DMS79 treated with DMSO at 0.1 percent for 48 hours (cell line): ENCODE measurements around the gene SEZ6L2.

Source experiments
- DNase-seq: peaks from one replicate; lab custom pipeline; 2025; lab: John Stamatoyannopoulos, UW

The SEZ6L2 gene

GRCh38 chr16:29825145-29826044, 74.0 kb downstream of the SEZ6L2 start:
- DNase-seq: no peak

- no peak for DNase-seq
Observed at GRCh38 chr16:29824589-29825144, 74.7 kb downstream of the SEZ6L2 start.

- peak; percentile 47 for DNase-seq
Observed at GRCh38 chr16:29821643-29822115, 77.7 kb downstream of the SEZ6L2 start.
